ENCODE data around the gene CD82. TPM values are rescaled to one million over a fixed set of nuclear protein-coding genes. Genes with fewer than 3 reads are reported as not detected.

Gene CD82
- total RNA-seq, 2 experiments from 2014 or later: 289 to 319 TPM

GRCh38 chr11:44575288-44575672 is 9.8 kb downstream of the CD82 start:
- POLR2A ChIA-PET: interaction anchor here (0.7 to 1.9 kb wide), 8 partner anchors 9 to 37 kb away, joined by 3 to 8 read pairs (median 4); partner anchors contain the start of gene CD82
- ATAC-seq: peak; percentile 40
- peak; percentile 75 for DNase-seq
- peaks cover 89% of the 10 kb centered on the region for H3K4me1 Mint-ChIP-seq (ENCODE audit: low read depth)
- intact Hi-C loops (cut with micrococcal nuclease): loop anchor here (2.0 kb wide), 1 partner anchor 22 kb away; no protein-coding TSS in a partner anchor
- H3K36me3 Mint-ChIP-seq (ENCODE audit: low read depth): peaks cover 82% of the 10 kb centered on the region
- H3K27ac Mint-ChIP-seq: peak overlapping the region; percentile 100
- peak overlapping the region; percentile 71 for H3K4me3 Mint-ChIP-seq
- H3K27me3 Mint-ChIP-seq: no peaks in the 10 kb centered on the region
- TF ChIP-seq, protein P1, sequence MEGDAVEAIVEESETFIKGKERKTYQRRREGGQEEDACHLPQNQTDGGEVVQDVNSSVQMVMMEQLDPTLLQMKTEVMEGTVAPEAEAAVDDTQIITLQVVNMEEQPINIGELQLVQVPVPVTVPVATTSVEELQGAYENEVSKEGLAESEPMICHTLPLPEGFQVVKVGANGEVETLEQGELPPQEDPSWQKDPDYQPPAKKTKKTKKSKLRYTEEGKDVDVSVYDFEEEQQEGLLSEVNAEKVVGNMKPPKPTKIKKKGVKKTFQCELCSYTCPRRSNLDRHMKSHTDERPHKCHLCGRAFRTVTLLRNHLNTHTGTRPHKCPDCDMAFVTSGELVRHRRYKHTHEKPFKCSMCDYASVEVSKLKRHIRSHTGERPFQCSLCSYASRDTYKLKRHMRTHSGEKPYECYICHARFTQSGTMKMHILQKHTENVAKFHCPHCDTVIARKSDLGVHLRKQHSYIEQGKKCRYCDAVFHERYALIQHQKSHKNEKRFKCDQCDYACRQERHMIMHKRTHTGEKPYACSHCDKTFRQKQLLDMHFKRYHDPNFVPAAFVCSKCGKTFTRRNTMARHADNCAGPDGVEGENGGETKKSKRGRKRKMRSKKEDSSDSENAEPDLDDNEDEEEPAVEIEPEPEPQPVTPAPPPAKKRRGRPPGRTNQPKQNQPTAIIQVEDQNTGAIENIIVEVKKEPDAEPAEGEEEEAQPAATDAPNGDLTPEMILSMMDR (IDR thresholded peaks at IDR 0.05): no peak
- no peaks in the 10 kb centered on the region for H3K9me3 Mint-ChIP-seq
- CTCF ChIA-PET: interaction anchor here (1.4 to 1.8 kb wide), 3 partner anchors 9 to 42 kb away, joined by 4 to 8 read pairs (median 5); partner anchors contain the start of gene CD82

GRCh38 chr11:44575962-44576361 is 10.5 kb downstream of the CD82 start:
- Mint-ChIP-seq H3K27ac (peak overlapping the region; percentile 100), H3K4me3 (peak overlapping the region; percentile 71), H3K4me1 (ENCODE audit: low read depth) (peaks cover 85% of the 10 kb centered on the region), H3K9me3 (no peaks in the 10 kb centered on the region), H3K36me3 (ENCODE audit: low read depth) (peaks cover 81% of the 10 kb centered on the region), H3K27me3 (no peaks in the 10 kb centered on the region)
- intact Hi-C loops (cut with micrococcal nuclease): loop anchor here (2.0 kb wide), 1 partner anchor 21 kb away; no protein-coding TSS in a partner anchor
- no peak for ATAC-seq
- POLR2A ChIA-PET: interaction anchor here (0.7 to 1.6 kb wide), 4 partner anchors 8 to 36 kb away, joined by 3 to 4 read pairs (median 3); no protein-coding TSS in a partner anchor
- no peak for DNase-seq
- CTCF ChIA-PET: interaction anchor here (1.1 kb wide), 1 partner anchor 13 kb away, joined by 3 read pairs; no protein-coding TSS in a partner anchor
- TF ChIP-seq, protein P1 (IDR thresholded peaks at IDR 0.05): no peak

GRCh38 chr11:44576656-44577055 is 11.2 kb downstream of the CD82 start:
- ATAC-seq: no peak
- CTCF ChIA-PET: interaction anchor here (1.1 to 1.9 kb wide), 3 partner anchors 11 to 22 kb away, joined by 3 to 4 read pairs (median 3); partner anchors contain the start of gene CD82
- Mint-ChIP-seq H3K9me3 (no peaks in the 10 kb centered on the region), H3K27ac (peak overlapping the region; percentile 100), H3K36me3 (ENCODE audit: low read depth) (peaks cover 82% of the 10 kb centered on the region), H3K4me3 (no peak overlapping the region), H3K27me3 (no peaks in the 10 kb centered on the region), H3K4me1 (ENCODE audit: low read depth) (peaks cover 83% of the 10 kb centered on the region)
- TF ChIP-seq, protein P1 (IDR thresholded peaks at IDR 0.05): no peak
- intact Hi-C loops (cut with micrococcal nuclease): no loop called here
- DNase-seq: peak; percentile 20
- POLR2A ChIA-PET: interaction anchor here (0.7 to 1.3 kb wide), 3 partner anchors 9 to 36 kb away, joined by 3 read pairs; no protein-coding TSS in a partner anchor

DNA sequence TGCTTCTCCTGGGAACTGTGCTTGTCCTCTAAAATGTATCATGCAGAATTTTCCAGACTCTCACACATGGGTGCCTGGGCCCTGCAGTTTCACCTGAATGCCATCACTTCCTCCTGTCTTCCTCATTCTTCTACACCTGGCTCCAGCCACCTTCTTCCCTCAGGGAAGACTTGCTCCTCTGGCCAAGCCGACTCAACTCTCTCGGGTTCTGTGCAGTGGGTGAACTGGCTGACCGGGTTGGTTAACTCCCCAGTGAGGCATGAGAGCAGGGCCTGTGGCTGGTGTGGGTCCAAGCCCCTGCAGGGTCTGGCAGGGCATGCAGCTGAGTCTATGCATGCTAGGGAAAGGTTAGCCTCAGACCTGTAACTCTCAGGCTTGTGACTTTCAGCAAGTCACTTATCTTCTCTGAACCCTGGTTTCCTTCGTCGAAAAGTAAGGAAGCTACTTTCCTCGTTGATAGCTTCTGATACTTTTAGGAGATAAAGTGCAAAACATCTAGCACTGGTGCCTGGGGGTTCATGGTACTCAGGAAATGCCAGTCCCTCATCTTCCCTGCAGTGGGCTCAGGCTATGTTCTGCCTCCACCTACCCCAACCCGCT is 11.9 kb downstream of the CD82 start:
- ATAC-seq: no peak
- intact Hi-C loops (cut with micrococcal nuclease): no loop called here
- Mint-ChIP-seq H3K4me3 (no peak overlapping the region), H3K27ac (peak overlapping the region; percentile 100), H3K27me3 (no peaks in the 10 kb centered on the region), H3K9me3 (no peaks in the 10 kb centered on the region), H3K36me3 (ENCODE audit: low read depth) (peaks cover 82% of the 10 kb centered on the region), H3K4me1 (ENCODE audit: low read depth) (peaks cover 83% of the 10 kb centered on the region)
- no peak for DNase-seq
- TF ChIP-seq, protein P1 (IDR thresholded peaks at IDR 0.05): no peak
- ChIA-PET CTCF (interaction anchor here (1.2 to 2.1 kb wide), 5 partner anchors 9 to 359 kb away, joined by 3 to 7 read pairs (median 4); partner anchors contain the start of gene CD82), POLR2A (interaction anchor here (1.1 to 1.6 kb wide), 5 partner anchors 8 to 29 kb away, joined by 3 to 8 read pairs (median 3); no protein-coding TSS in a partner anchor)

DNA sequence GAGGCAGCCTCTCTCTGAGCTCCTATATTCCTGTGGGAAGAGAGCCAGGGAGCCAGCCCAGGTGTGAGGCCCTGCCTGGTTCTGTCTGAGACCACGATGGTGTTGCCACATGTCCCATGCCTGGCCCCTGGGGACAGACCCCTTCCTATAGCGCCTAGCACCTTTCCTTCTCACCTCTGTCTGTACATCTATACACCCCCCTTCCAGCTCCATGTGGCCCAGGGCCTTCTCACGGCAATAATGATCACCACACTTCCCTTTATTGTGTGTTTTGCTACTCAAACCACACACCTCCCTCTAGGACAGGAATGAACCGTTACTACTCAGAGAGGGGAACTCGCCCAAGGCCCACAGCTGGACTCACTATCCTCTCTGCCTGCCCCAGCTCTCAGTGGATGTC is 12.8 kb downstream of the CD82 start:
- intact Hi-C loops (cut with micrococcal nuclease): no loop called here
- peaks cover 2% of the 10 kb centered on the region for H3K9me3 Mint-ChIP-seq
- ChIA-PET POLR2A (interaction anchor here (1.1 to 1.6 kb wide), 5 partner anchors 9 to 28 kb away, joined by 3 to 8 read pairs (median 3); no protein-coding TSS in a partner anchor), CTCF (interaction anchor here (0.9 to 2.1 kb wide), 6 partner anchors 10 to 358 kb away, joined by 3 to 7 read pairs (median 4); no protein-coding TSS in a partner anchor)
- peaks cover 81% of the 10 kb centered on the region for H3K36me3 Mint-ChIP-seq (ENCODE audit: low read depth)
- H3K27ac Mint-ChIP-seq: peak overlapping the region; percentile 100
- no peaks in the 10 kb centered on the region for H3K27me3 Mint-ChIP-seq
- H3K4me1 Mint-ChIP-seq (ENCODE audit: low read depth): peaks cover 78% of the 10 kb centered on the region
- DNase-seq (peak; percentile 28), ATAC-seq (no peak)
- TF ChIP-seq, protein P1 (IDR thresholded peaks at IDR 0.05): no peak
- H3K4me3 Mint-ChIP-seq: no peak overlapping the region

Data from activated CD8-positive, alpha-beta T cell treated with anti-CD3 and anti-CD28 coated beads for 36 hours (primary cell).